ENCODE results near the gene CATSPERB.

CATSPERB gene

GRCh38 chr14:91577632-91578233, 154.2 kb downstream of the CATSPERB start:
- TF ChIP-seq CTCF (IDR thresholded peaks at IDR 0.05; ENCODE audit: control insufficient read depth, insufficient read depth, low read depth, low read length, missing control alignments), result no peak
- no peak for DNase-seq (ENCODE audit: low read depth)
- no peak overlapping the region for H3K4me3 ChIP-seq (ENCODE audit: control insufficient read depth, low read depth, low read length)

GRCh38 chr14:91575469-91576208, 156.2 kb downstream of the CATSPERB start:
- TF ChIP-seq CTCF (IDR thresholded peaks at IDR 0.05; ENCODE audit: control insufficient read depth, insufficient read depth, low read depth, low read length, missing control alignments), result no peak
- no peak for DNase-seq (ENCODE audit: low read depth)
- H3K4me3 ChIP-seq (ENCODE audit: control insufficient read depth, low read depth, low read length), result no peak overlapping the region

GRCh38 chr14:91573894-91574837, 157.7 kb downstream of the CATSPERB start:
- DNase-seq (ENCODE audit: low read depth), result peak; percentile 16
- peak overlapping the region; percentile 44 for H3K4me3 ChIP-seq (ENCODE audit: control insufficient read depth, low read depth, low read length)
- no peak for TF ChIP-seq CTCF (IDR thresholded peaks at IDR 0.05; ENCODE audit: control insufficient read depth, insufficient read depth, low read depth, low read length, missing control alignments)

- TF ChIP-seq CTCF (IDR thresholded peaks at IDR 0.05; ENCODE audit: control insufficient read depth, insufficient read depth, low read depth, low read length, missing control alignments), result no peak
- no peak for DNase-seq (ENCODE audit: low read depth)
- H3K4me3 ChIP-seq (ENCODE audit: control insufficient read depth, low read depth, low read length), result peak overlapping the region; percentile 44
Observed at GRCh38 chr14:91573528-91573893, 158.4 kb downstream of the CATSPERB start.

DNA sequence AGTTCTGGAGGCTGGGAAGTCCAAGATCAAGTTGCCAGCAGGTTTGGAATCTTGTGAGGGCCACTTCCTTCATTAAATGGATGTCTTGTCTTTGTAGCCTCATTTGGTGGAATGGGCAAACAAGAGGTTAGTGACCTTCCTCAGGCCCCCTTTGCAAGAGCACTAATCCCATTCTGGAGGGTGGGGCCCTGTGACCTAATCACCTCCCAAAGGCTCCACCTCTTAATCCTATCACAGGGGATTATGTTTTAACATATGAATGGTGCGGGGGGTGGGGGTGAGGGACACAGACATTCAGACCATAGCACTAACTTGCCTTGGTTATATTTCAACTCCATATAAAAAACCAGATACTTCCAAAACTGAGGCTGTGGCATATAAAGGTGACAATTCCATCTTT, 161.9 kb downstream of the CATSPERB start:
- TF ChIP-seq CTCF (IDR thresholded peaks at IDR 0.05; ENCODE audit: control insufficient read depth, insufficient read depth, low read depth, low read length, missing control alignments), result no peak
- DNase-seq (ENCODE audit: low read depth), result no peak
- no peak overlapping the region for H3K4me3 ChIP-seq (ENCODE audit: control insufficient read depth, low read depth, low read length)

DNA sequence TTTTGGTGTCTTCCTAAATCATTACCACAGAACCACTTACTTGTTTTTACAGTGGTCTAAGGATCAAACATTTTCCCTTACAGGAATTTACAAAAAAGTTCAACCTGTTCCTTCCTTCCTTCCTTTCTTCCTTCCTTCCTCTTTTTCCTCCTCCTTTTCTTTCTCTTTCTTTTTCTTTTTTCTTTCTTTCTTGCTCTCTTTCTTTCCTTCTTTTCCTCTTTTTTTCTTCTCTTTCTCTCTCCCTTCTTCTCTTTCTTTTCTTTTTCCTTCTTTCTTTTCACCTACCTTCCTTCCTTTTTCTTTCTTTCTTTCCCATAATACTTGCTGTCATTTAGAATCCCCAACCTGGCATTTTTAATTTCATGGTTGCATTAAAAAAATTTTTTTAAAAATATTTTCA, 162.6 kb downstream of the CATSPERB start:
- no peak overlapping the region for H3K4me3 ChIP-seq (ENCODE audit: control insufficient read depth, low read depth, low read length)
- no peak for TF ChIP-seq CTCF (IDR thresholded peaks at IDR 0.05; ENCODE audit: control insufficient read depth, insufficient read depth, low read depth, low read length, missing control alignments)
- no peak for DNase-seq (ENCODE audit: low read depth)

All from AG09309 (cell line).